Ramos (cell line): ENCODE data around the gene NEURL1B.
"Not testable (repeated sequence)": the region's sequence is repeated elsewhere in the genome, so short reads cannot be mapped to it uniquely, and the experiment has no call there.

Source experiments
- in situ Hi-C: fragments of 300-500 bp; cut with MboI; formaldehyde crosslinking; loops from one replicate; pipeline ENCODE4 v1.14.3; 2022; ENCODE audit warnings: low sequenced_read_pairs; ENCODE audit not compliant: unreplicated experiment

The NEURL1B gene

GRCh38 chr5:172640822-172641358 lies at the start of gene NEURL1B:
TSS of gene NEURL1B (plus strand) at chr5:172641263. CDS start at chr5:172641407, 144 bp downstream.
- in situ Hi-C loops, result no loop called here

- in situ Hi-C loops, result no loop called here
These were observed 49.4 kb upstream of the NEURL1B start for GRCh38 chr5:172591636-172592035.

GRCh38 chr5:172592881-172593280 lies 48.2 kb upstream of the NEURL1B start:
- in situ Hi-C loops, result no loop called here

GRCh38 chr5:172593306-172593705 lies 47.8 kb upstream of the NEURL1B start:
- in situ Hi-C loops, result no loop called here

GRCh38 chr5:172593721-172594235 lies 47.3 kb upstream of the NEURL1B start:
- in situ Hi-C loops, result no loop called here

GRCh38 chr5:172594431-172594830 lies 46.6 kb upstream of the NEURL1B start:
- in situ Hi-C loops, result no loop called here

GRCh38 chr5:172594867-172595466 lies 46.1 kb upstream of the NEURL1B start:
- in situ Hi-C loops, result no loop called here

- in situ Hi-C loops, result no loop called here
These were observed 45.2 kb upstream of the NEURL1B start for GRCh38 chr5:172595596-172596455.

- in situ Hi-C loops, result no loop called here
These were observed 44.3 kb upstream of the NEURL1B start for GRCh38 chr5:172596638-172597231.

GRCh38 chr5:172597755-172598155 lies 43.3 kb upstream of the NEURL1B start:
- in situ Hi-C loops, result no loop called here

- in situ Hi-C loops, result no loop called here
These were observed 42.5 kb upstream of the NEURL1B start for GRCh38 chr5:172598251-172599203.

- in situ Hi-C loops, result no loop called here
These were observed 41.9 kb upstream of the NEURL1B start for GRCh38 chr5:172599204-172599567.

GRCh38 chr5:172600571-172600970 lies 40.5 kb upstream of the NEURL1B start:
- in situ Hi-C loops, result no loop called here

GRCh38 chr5:172601576-172601975 lies 39.5 kb upstream of the NEURL1B start:
- in situ Hi-C loops, result not testable (repeated sequence)

- in situ Hi-C loops, result no loop called here
These were observed 38.3 kb upstream of the NEURL1B start for GRCh38 chr5:172602783-172603231.

GRCh38 chr5:172603251-172603806 lies 37.7 kb upstream of the NEURL1B start:
- in situ Hi-C loops, result no loop called here

GRCh38 chr5:172605466-172605865 lies 35.6 kb upstream of the NEURL1B start:
- in situ Hi-C loops, result no loop called here

GRCh38 chr5:172606156-172606785 lies 34.8 kb upstream of the NEURL1B start:
- in situ Hi-C loops, result no loop called here

GRCh38 chr5:172607213-172607793 lies 33.8 kb upstream of the NEURL1B start:
- in situ Hi-C loops, result no loop called here
